IMR-90 (cell line): ENCODE data around the gene TMEM45A. TPM values are rescaled to one million over a fixed set of nuclear protein-coding genes. Genes with fewer than 3 reads are reported as not detected.

ENCODE experiments used
- ATAC-seq: fragments of 200-7000 bp; cut with Tn5 transposase; 2 replicates; pipeline ENCODE4 v1.9.1; 2020; ENCODE audit warnings: low read depth, mild to moderate bottlenecking, moderate library complexity
- BruUV-seq: library from RNA; stranded (reverse); fragments of 400-500 nt; replicated peaks from 2 replicates; lab custom pipeline; 2021; lab: Mats Ljungman, UMichigan
- CTCF ChIA-PET: fragments of 300-600 bp; formaldehyde crosslinking; extraction: SDS; loops from one replicate; lab custom pipeline; 2021; ENCODE audit warnings: antibody characterized with exemption; lab: Yijun Ruan, JAX
- POLR2A ChIA-PET: fragments of 300-600 bp; sonication (Branson Sonifier 250); formaldehyde crosslinking; loops from one replicate; lab custom pipeline; 2022; ENCODE audit warnings: antibody characterized with exemption; ENCODE audit not compliant: unreplicated experiment; lab: Charles Lee
- DNase-seq: peaks from one replicate; pipeline ENCODE4 v3.0.0; 2013
- H2AFZ ChIP-seq: replicated peaks from 2 replicates; pipeline ENCODE3; 2013; ENCODE audit warnings: low read length, mild to moderate bottlenecking; ENCODE audit not compliant: poor library complexity
- H2AK5ac ChIP-seq: 2 replicates; pipeline ENCODE4 v1.6.1; 2013; ENCODE audit warnings: low read depth, low read length, inconsistent platforms
- H2AK9ac ChIP-seq: replicated peaks from 2 replicates; pipeline ENCODE3; 2013; ENCODE audit warnings: mild to moderate bottlenecking, low read depth, low read length, moderate library complexity; ENCODE audit not compliant: poor library complexity
- H2BK120ac ChIP-seq: 2 replicates; pipeline ENCODE4 v1.6.1; 2013; ENCODE audit warnings: low read depth, low read length, inconsistent platforms
- H2BK15ac ChIP-seq: 3 replicates; pipeline ENCODE4 v1.6.1; 2013; ENCODE audit warnings: low read depth, low read length, inconsistent platforms
- H2BK20ac ChIP-seq: 2 replicates; pipeline ENCODE4 v1.6.1; 2013; ENCODE audit warnings: low read depth, mild to moderate bottlenecking, inconsistent platforms, low read length, moderate library complexity
- H2BK5ac ChIP-seq: 2 replicates; pipeline ENCODE4 v1.6.1; 2013; ENCODE audit warnings: mild to moderate bottlenecking, low read depth, low read length, inconsistent platforms; ENCODE audit not compliant: poor library complexity, severe bottlenecking
- H3K14ac ChIP-seq: replicated peaks from 2 replicates; pipeline ENCODE4 v1.6.1; 2013; ENCODE audit warnings: low read depth, low read length, inconsistent platforms
- H3K18ac ChIP-seq: 2 replicates; pipeline ENCODE4 v1.6.1; 2013; ENCODE audit warnings: low read depth, low read length, control low read depth
- H3K23ac ChIP-seq: 2 replicates; pipeline ENCODE4 v1.6.1; 2013; ENCODE audit warnings: low read depth, low read length, inconsistent platforms
- H3K27ac ChIP-seq: 2 replicates; pipeline ENCODE4 v1.5.1; 2013; ENCODE audit warnings: mild to moderate bottlenecking, control low read depth, low read length; ENCODE audit not compliant: insufficient read depth
- H3K27me3 ChIP-seq: 2 replicates; pipeline ENCODE4 v1.6.1; 2013; ENCODE audit warnings: low read length; ENCODE audit not compliant: control insufficient read depth, insufficient read depth
- H3K36me3 ChIP-seq: 2 replicates; pipeline ENCODE4 v1.6.1; 2013; ENCODE audit warnings: low read length, mixed read lengths; ENCODE audit not compliant: control insufficient read depth, insufficient read depth
- H3K4ac ChIP-seq: 2 replicates; pipeline ENCODE4 v1.6.1; 2013; ENCODE audit warnings: low read depth, low read length, inconsistent platforms
- H3K4me1 ChIP-seq: 2 replicates; pipeline ENCODE4 v1.6.1; 2013; ENCODE audit warnings: low read length, mixed read lengths; ENCODE audit not compliant: control insufficient read depth, insufficient read depth
- H3K4me2 ChIP-seq: 2 replicates; pipeline ENCODE4 v1.6.1; 2013; ENCODE audit warnings: low read depth, mild to moderate bottlenecking, control low read depth, low read length, moderate library complexity
- H3K4me3 ChIP-seq: 2 replicates; pipeline ENCODE4 v1.5.1; 2013; ENCODE audit warnings: low read depth, mild to moderate bottlenecking, control low read depth, low read length, moderate library complexity; ENCODE audit not compliant: insufficient read depth
- H3K56ac ChIP-seq: 2 replicates; pipeline ENCODE4 v1.6.1; 2013; ENCODE audit warnings: low read length, inconsistent platforms; ENCODE audit not compliant: insufficient read depth; ENCODE audit errors: extremely low read depth
- H3K79me1 ChIP-seq, 2 experiments: 2 replicates each; pipeline ENCODE4 v1.6.1; 2013; ENCODE audit warnings: low read length in 2 of 2, inconsistent platforms in 1 of 2, low read depth in 1 of 2
- H3K9ac ChIP-seq: 2 replicates; pipeline ENCODE4 v1.6.1; 2013; ENCODE audit warnings: low read depth, low read length, control low read depth
- H3K9me1 ChIP-seq: 2 replicates; pipeline ENCODE4 v1.6.1; 2013; ENCODE audit warnings: low read length, inconsistent platforms; ENCODE audit not compliant: insufficient read depth
- H3K9me3 ChIP-seq: 2 replicates; pipeline ENCODE4 v1.6.1; 2013; ENCODE audit warnings: low read length; ENCODE audit not compliant: control insufficient read depth, insufficient read depth
- H4K20me1 ChIP-seq: 2 replicates; pipeline ENCODE4 v1.6.1; 2013; ENCODE audit warnings: low read length, inconsistent platforms; ENCODE audit not compliant: insufficient read depth
- H4K5ac ChIP-seq: 2 replicates; pipeline ENCODE4 v1.6.1; 2013; ENCODE audit warnings: mild to moderate bottlenecking, low read depth, low read length, control low read depth
- H4K8ac ChIP-seq, 2 experiments: 2 replicates each; pipeline ENCODE4 v1.6.1; 2013; ENCODE audit warnings: low read depth in 2 of 2, low read length in 2 of 2, control low read depth in 1 of 2, inconsistent platforms in 1 of 2
- H4K91ac ChIP-seq: 2 replicates; pipeline ENCODE4 v1.6.1; 2013; ENCODE audit warnings: low read depth, low read length, inconsistent platforms; ENCODE audit not compliant: insufficient read depth
- BHLHE40 ChIP-seq: fragments of 150-350 bp; IDR thresholded peaks from 2 replicates; pipeline ENCODE4 v1.6.1; 2016; ENCODE audit warnings: mild to moderate bottlenecking, low read depth, low read length
- CHD1 ChIP-seq: IDR thresholded peaks from 2 replicates; pipeline ENCODE4 v1.6.1; 2012; ENCODE audit warnings: low read depth, low read length, improper control_type of control experiment
- CTCF ChIP-seq: conservative IDR thresholded peaks from 2 replicates; pipeline ENCODE4 v1.5.1; 2012; ENCODE audit warnings: mild to moderate bottlenecking, low read depth, low read length, improper control_type of control experiment
- FOS ChIP-seq: fragments of 150-350 bp; IDR thresholded peaks from 2 replicates; pipeline ENCODE4 v1.6.1; 2016; ENCODE audit warnings: low read depth, low read length
- MAFK ChIP-seq: IDR thresholded peaks from 2 replicates; pipeline ENCODE4 v1.6.1; 2012; ENCODE audit warnings: low read depth, low read length, improper control_type of control experiment
- NFE2L2 ChIP-seq: fragments of 150-350 bp; IDR thresholded peaks from 2 replicates; pipeline ENCODE4 v1.6.1; 2016; ENCODE audit warnings: low read depth, mild to moderate bottlenecking, low read length
- POLR2A ChIP-seq: IDR thresholded peaks from 2 replicates; pipeline ENCODE4 v1.6.1; 2012; ENCODE audit warnings: mild to moderate bottlenecking, low read depth, low read length
- RCOR1 ChIP-seq: IDR thresholded peaks from 2 replicates; pipeline ENCODE4 v1.6.1; 2012; ENCODE audit warnings: mild to moderate bottlenecking, low read length, improper control_type of control experiment; ENCODE audit not compliant: insufficient replicate concordance
- RFX5 ChIP-seq: IDR thresholded peaks from 2 replicates; pipeline ENCODE4 v1.8.0; 2012; ENCODE audit warnings: low read depth, mild to moderate bottlenecking, low read length, moderate library complexity
- SMC3 ChIP-seq: fragments of 150-350 bp; IDR thresholded peaks from 2 replicates; pipeline ENCODE4 v1.6.1; 2016; ENCODE audit warnings: low read depth, mild to moderate bottlenecking, antibody characterized with exemption, low read length, moderate library complexity
- WGBS, 2 experiments: methylation state at CpG; one replicate each; pipeline versions ENCODE4 v1.1.5 to v1.1.7; 2013; ENCODE audit warnings: missing lambda C conversion rate in 2 of 2; ENCODE audit not compliant: insufficient read length in 1 of 2; ENCODE audit errors: extremely low coverage in 2 of 2; 5-methylcytosine and 5-hydroxymethylcytosine counted together
- dilution Hi-C: fragments of 300-500 bp; cut with HindIII; formaldehyde crosslinking; loops from one replicate; pipeline ENCODE4 v1.14.3; 2018; ENCODE audit warnings: low sequenced_read_pairs; ENCODE audit not compliant: unreplicated experiment
- in situ Hi-C: fragments of 300-500 bp; cut with MboI; formaldehyde crosslinking; loops from 3 replicates; pipeline ENCODE4 v1.14.3; 2019; ENCODE audit warnings: low sequenced_read_pairs, inconsistent platforms, mixed read lengths
- intact Hi-C: fragments of 100-400 bp; cut with micrococcal nuclease; formaldehyde crosslinking; loops from 2 replicates; pipeline ENCODE4 v1.10.0; 2022
- polyA plus RNA-seq, 3 experiments: library from polyadenylated mRNA; depleted of rRNA; stranded (reverse); fragments of >200 nt; gene quantifications; 2 replicates each; pipeline ENCODE4 v1.2.3, GENCODE V29; 2012; ENCODE audit warnings: low replicate concordance in 1 of 3
- total RNA-seq: library from RNA; depleted of rRNA; stranded (reverse); fragments of >200 nt; gene quantifications from 2 replicates; pipeline ENCODE4 v1.2.3, GENCODE V29; 2012
- TF ChIP-seq, protein P1 (sequence below): fragments of 150-350 bp; IDR thresholded peaks from 2 replicates; pipeline ENCODE4 v1.6.1; 2016; ENCODE audit warnings: low read depth, mild to moderate bottlenecking, low read length, moderate library complexity, borderline replicate concordance

Gene TMEM45A
- total and polyA plus RNA-seq, 2 of the 4 experiments (the other 2 are of a cell fraction) = 13.6 to 21.7 TPM

GRCh38 chr3:100456745-100457144 lies 35.7 kb upstream of the TMEM45A start:
- Histone ChIP-seq H3K9me1 (no peaks in the 10 kb centered on the region), H4K5ac (no peak overlapping the region), H2BK15ac (no peak overlapping the region), H2BK5ac (no peak overlapping the region), H3K4ac (no peak overlapping the region), H3K4me2 (no peak overlapping the region), H3K14ac (no peak overlapping the region), H4K20me1 (no peaks in the 10 kb centered on the region), H3K23ac (no peak overlapping the region), H4K8ac (no peak overlapping the region), H3K9ac (no peak overlapping the region), H3K79me1 (no peaks in the 10 kb centered on the region), H3K9me3 (no peaks in the 10 kb centered on the region), H3K4me3 (no peak overlapping the region), H2BK20ac (no peak overlapping the region), H2BK120ac (no peak overlapping the region), H3K18ac (no peak overlapping the region), H2AK5ac (no peak overlapping the region), H3K36me3 (no peaks in the 10 kb centered on the region), H2AFZ (no peak overlapping the region), H2AK9ac (no peak overlapping the region), H3K27ac (no peak overlapping the region), H3K27me3 (no peaks in the 10 kb centered on the region), H3K56ac (no peak overlapping the region), H3K4me1 (no peaks in the 10 kb centered on the region), H4K91ac (no peak overlapping the region)
- WGBS, 2 experiments = no CpG with 5 or more reads among the region's 1 CpG
- in situ Hi-C loops = no loop called here
- CTCF ChIA-PET = interaction anchor here (1.4 kb wide), 1 partner anchor 133 kb away, joined by 5 read pairs; no protein-coding TSS in a partner anchor
- POLR2A ChIA-PET = interaction anchor here (0.7 kb wide), 1 partner anchor 14 kb away, joined by 5 read pairs; no protein-coding TSS in a partner anchor
- TF ChIP-seq CHD1 (no peak), POLR2A (no peak), MAFK (no peak), FOS (no peak), CTCF (no peak), SMC3 (no peak), NFE2L2 (no peak), RFX5 (no peak), BHLHE40 (no peak), RCOR1 (no peak)
- TF ChIP-seq, protein P1, sequence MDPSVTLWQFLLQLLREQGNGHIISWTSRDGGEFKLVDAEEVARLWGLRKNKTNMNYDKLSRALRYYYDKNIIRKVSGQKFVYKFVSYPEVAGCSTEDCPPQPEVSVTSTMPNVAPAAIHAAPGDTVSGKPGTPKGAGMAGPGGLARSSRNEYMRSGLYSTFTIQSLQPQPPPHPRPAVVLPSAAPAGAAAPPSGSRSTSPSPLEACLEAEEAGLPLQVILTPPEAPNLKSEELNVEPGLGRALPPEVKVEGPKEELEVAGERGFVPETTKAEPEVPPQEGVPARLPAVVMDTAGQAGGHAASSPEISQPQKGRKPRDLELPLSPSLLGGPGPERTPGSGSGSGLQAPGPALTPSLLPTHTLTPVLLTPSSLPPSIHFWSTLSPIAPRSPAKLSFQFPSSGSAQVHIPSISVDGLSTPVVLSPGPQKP = no peak
- BruUV-seq = no TSS peak
- dilution Hi-C loops = no loop called here
- ATAC-seq = no peak
- intact Hi-C loops = no loop called here
- DNase-seq = no peak
